Measurements from ENCODE around the gene EP300.
"Not testable (repeated sequence)": the region's sequence is repeated elsewhere in the genome, so short reads cannot be mapped to it uniquely, and the experiment has no call there.

EP300 gene

DNA sequence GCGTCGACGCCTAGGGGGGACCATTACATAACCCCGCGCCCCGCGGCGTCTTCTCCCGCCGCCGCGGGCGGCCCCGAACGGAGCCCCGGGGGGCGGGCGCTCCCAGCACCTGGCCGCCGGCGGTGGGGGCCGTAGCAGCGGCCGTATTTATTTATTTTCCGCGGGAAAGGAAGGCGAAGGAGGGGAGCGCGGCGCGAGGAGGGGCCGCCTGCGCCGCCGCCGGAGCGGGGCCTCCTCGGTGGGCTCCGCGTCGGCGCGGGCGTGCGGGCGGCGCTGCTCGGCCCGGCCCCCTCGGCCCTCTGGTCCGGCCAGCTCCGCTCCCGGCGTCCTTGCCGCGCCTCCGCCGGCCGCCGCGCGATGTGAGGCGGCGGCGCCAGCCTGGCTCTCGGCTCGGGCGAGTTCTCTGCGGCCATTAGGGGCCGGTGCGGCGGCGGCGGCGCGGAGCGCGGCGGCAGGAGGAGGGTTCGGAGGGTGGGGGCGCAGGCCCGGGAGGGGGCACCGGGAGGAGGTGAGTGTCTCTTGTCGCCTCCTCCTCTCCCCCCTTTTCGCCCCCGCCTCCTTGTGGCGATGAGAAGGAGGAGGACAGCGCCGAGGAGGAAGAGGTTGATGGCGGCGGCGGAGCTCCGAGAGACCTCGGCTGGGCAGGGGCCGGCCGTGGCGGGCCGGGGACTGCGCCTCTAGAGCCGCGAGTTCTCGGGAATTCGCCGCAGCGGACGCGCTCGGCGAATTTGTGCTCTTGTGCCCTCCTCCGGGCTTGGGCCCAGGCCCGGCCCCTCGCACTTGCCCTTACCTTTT, at the start of gene EP300:
Gene EP300, plus strand, starts transcription at position 570 of the 795 bp plus-strand sequence. CDS start 413 bp downstream, outside the sequence.
- DNase-seq: peak; percentile 2

DNA sequence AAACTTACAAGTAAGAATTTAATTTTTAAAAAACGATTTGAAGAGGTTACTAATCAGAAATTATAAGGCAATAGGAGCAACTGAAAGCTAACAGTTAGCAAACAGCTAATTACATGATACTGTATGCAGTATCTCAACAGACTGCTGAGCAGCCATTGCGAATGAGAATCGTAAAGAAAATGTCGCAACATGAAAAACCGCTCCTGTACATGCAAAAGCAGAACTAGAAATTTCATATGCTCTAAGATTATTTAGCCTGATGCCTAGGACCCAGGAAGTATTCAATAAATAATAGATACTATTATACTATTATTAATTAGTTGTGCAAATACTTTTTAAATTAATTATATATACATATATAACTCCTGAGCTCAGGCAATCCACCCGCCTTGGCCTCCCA, 48.7 kb upstream of the EP300 start:
- DNase-seq: no peak

DNA sequence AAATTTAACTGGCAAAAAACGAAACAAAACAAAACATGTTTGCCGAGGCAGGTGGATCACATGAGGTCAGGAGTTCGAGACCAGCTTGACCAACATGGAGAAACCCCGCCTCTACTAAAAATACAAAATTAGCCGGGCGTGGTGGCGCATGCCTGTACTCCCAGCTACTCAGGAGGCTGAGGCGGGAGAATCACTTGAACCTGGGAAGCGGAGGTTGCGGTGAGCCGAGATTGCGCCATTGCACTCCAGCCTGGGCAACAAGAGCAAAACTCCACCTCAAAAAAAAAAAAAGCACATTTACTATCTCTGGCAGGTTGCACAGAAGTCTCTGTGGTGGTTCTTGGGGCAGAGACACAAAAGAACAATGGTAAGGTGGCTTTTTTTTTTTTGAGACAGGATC, 46.8 kb upstream of the EP300 start:
- DNase-seq: not testable (repeated sequence)

DNA sequence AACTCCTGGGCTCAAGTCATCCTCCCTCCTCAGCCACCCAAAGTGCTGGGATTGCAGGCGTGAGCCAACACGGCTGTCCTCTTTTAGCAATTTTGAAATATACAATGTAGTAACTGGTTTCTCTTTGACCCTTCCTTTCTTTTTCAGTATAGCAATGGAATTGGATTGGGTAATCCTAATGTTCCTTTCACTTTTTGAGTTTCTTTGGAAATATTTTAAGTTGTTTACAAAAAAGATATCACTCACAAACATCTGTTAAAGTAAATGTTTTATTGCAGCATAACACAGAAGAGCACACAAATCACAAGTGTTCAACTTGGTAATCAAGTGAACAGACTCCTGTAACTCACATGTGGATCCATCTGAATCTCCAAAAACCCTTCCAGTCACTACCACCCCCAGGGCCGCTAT, 44.6 kb upstream of the EP300 start:
- DNase-seq: no peak

DNA sequence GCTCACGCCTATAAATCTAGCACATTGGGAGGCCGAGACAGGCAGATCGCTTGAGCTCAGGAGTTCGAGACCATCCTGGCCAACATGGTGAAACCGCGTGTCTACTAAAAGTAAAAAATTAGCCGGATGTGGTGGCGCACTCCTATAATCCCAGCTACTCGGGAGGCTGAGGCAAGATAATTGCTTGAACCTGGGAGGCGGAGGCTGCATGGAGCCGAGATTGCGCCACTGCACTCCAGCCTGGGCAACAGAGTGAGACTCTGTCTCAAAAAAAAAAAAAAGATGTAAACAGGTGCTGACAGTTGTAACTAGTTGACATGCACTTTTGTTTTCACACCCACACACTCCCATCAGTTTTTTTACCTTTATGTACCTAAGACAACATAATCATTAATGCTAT, 44.0 kb upstream of the EP300 start:
- not testable (repeated sequence) for DNase-seq

DNA sequence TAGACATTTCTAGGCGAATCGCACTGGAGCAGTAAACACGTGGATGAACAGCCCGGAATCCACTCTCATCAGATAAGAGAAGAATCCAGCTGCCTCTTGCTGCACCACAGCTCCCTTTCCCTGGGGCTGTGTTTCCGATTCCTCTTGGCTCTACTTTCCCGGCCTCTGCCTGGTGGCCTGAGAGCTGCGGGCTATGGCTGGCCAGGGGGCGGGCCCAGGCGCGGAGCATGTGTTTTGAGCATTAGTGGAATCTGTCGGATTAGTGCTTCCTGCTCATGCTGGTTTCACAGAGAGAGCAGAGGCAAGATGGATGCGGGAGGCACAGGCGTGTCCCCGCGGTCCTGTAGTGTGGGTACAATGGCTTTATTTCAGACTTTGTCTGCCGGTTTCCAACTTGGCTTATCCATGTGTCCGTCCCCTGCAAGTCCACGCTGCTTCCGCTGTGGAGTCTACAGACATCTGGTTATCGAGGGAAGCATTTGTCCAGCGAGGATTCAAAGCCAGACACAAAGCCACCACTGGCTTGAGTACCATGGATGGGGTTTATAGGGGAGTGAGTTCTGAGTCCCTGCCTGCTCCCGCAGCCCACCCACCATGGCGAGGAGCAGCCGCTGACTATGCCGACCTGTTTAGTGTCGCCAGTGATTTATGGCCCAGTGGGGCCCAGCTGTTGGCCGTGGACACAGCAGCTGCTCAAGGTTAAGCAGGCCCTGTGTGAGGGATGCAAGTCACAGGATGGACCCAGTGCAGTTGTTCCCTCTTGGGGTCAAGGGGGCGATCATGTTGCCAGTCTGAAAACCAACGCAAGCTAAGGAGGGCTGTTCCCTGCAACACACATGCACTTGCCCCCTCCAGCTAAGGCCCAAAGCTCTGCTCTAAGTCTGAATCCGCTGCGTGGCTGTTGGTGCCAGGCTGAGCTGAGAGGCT, 43.3 kb upstream of the EP300 start:
- no peak for DNase-seq

DNA sequence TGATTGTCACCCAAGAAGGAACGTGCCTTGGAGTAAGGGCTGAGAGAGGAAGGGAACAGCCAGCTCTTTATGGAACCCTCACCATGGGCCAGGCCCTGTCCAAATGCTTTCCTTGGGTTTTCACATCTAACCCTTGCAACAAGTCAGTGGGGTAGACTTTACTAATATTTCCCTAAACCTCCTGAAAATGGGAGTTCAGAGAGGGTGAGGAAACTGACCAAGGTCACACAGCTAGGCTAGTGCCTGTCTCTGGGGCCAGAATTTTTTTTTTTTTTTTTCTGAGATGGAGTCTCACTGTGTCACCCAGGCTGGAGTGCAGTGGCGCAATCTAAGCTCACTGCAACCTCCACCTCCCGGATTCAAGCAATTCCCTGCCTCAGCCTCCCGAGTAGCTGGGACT, 42.6 kb upstream of the EP300 start:
- DNase-seq: not testable (repeated sequence)

DNA sequence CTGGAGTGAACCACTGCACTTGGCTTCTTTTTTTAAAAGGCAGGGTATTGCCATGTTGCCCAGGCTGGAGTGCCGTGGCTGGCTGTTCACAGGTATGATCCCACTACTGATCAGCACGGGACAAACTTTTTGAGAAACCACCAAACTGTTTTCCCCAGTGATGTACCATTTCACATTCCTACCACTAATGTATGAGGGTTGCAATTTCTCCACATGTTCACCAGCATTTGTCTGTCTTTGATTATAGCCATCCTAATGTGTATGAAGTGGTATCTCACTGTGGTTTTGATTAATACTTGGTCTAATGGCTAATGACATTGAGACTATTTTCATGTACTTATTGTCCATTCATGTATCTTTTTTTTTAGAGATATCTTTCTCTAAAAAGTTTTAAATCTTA, 41.5 kb upstream of the EP300 start:
- no peak for DNase-seq

DNA sequence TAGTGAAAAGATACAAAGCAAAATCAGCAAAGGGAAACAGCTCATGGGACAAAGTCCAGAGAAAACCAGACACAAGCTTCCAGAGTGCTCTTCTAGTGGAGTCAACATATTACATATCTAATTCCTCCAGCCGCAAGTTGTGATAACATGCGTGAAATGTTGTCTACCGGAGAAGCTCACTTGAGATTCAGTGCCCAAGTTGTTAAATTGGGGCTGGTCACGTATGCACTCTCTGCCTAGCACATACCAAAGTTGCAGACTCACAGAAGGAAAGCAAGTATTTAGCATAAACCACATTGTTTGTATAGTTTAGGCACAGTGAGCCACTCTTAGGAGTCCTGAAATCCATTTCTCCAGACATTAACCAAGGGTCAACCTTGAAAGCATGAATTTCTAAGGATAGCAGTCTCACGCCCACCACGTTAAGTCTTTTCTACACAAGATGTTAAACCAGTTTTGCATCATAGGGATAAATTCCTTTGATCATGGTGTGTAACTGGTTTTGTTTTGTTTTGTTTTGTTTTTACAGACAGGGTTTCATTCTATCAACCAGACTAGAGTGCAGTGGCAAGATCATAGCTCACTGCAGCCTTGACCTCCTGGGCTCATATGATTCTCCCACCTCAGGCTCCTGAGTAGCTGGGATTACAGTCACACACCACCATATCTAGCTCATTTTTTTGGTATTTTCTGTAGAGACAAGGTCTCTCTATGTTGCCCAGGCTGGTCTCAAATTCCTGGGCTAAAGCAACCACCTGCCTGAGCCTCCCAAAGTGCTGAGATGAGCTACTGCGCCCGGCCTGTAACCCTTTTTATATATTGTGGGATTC, 39.5 kb upstream of the EP300 start:
- no peak for DNase-seq

DNA sequence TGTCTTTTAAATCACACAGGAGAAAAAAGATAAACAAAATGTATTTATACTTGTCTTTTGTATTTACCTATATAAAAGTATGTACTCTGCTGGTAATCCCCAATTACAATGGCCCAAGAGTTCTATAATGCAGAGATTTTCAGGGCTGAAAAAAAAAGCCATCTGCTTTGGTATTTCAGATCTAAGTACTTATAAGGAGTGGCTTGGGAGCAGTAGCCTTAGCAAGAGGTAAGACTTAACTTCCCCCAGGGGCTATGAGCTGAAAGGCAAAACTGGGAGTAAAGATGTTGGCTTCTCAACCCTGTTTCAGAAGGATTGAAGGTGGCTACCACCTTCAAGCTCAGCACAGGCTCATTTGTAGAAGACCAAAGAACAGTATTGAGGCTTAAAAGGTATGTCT, 35.3 kb upstream of the EP300 start:
- DNase-seq: no peak

DNA sequence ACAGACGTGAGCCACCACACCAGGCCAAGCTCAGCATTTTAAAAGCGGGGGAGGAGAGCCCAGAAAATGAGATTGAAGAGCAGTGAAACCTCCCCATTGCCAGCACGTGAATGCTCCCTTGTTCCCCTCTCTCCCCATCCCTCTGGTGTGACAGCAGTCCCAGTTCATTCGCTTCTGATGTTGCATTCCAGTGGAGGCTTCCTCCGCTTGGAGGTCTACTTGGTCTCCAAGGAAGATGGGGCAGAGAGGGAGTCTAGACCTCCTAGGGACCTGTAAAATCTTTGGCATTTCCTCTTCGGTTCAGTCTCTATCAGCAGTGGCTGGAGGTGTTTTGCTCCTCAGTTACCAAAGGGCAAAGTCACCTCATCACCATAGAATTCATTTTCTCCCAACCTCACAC, 30.2 kb upstream of the EP300 start:
- no peak for DNase-seq

DNA sequence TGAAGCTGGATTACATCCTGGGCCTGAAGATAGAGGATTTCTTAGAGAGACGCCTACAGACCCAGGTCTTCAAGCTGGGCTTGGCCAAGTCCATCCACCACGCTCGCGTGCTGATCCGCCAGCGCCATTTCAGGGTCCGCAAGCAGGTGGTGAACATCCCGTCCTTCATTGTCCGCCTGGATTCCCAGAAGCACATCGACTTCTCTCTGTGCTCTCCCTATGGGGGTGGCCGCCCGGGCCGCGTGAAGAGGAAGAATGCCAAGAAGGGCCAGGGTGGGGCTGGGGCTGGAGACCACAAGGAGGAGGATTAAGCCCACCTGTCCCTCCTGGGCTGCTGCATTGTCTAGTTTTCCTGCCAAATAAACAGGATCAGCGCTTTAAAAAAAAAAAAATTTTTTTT, 28.1 kb upstream of the EP300 start:
- not testable (repeated sequence) for DNase-seq

DNA sequence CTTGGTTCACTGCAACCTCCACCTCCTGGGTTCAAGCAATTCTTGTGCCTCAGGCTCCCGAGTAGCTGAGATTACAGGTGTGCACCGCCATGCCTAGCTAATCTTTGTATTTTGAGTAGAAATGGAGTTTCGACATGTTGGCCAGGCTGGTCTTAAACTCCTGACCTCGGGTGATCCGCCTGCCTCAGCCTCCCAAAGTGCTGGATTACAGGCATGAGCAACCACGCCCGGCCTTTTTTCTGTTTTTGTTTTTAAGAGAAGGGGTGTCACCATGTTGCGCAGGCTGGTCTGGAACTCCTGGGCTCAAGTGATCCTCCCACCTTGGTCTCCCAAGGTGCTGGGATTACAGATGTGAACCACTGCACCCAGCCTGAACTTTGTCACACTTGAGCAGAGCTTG, 26.1 kb upstream of the EP300 start:
- DNase-seq: not testable (repeated sequence)

DNA sequence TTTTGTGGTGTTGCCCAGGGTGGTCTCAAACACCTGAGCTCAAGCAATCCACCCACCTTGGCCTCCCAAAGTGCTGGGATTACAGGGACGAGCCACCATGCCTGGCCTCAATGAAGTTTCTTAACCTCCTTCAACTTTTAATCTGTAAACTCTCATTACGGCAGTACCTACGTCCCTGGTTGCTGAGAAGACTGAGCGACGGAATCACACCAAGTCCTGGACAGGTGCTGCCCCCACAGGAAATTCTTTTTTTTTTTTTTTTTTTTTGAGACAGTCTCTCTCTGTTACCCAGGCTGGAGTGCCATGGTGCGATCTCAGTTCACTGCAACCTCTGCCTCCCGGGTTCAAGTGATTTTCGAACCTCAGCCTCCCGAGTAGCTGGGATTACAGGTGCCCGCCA, 24.4 kb upstream of the EP300 start:
- not testable (repeated sequence) for DNase-seq

DNA sequence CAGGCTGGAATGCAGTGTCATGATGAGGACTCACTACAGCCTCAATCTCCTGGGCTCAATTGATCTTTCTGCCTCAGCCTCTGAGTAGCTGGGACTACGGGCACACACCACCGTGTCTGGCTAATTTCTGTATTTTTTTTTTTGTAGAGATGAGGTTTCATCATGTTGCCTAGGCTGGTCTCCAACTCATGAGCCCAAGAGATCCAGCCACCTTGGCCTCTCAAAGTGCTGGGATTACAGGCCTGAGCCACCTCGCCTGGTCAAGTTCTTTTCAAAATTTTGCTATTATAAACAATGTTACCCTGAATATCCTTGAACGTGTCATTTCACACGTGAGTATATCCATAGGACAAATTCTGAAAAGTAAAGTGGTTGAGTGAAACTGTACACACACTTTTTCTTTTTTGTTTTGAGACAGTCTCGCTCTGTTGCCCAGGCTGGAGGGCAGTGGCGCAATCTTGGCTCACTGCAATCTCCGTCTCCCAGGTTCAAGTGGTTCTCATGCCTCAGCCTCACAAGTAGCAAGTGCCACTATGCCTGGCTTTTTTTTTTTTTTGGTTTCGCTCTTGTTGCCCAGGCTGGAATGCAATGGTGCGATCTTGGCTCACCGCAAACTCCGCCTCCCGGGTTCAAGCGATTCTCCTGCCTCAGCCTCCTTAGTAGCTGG, 21.6 kb upstream of the EP300 start:
- DNase-seq: no peak

DNA sequence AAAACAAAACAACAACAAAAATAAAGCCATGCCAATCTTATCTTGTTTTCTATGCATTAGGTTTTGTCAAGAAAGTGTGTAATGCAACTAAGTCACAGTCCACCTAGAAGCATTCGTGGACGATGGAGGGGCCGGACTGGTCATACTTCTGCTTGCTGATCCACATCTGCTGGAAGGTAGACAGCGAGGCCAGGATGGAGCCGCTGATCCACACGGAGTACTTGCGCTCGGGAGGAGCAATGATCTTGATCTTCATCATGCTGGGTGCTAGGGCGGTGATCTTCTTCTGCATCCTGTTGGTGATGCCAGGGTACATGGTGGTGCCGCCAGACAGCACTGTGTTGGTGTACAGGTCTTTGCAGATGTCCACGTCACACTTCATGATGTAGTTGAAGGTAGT, 18.3 kb upstream of the EP300 start:
- DNase-seq: no peak

DNA sequence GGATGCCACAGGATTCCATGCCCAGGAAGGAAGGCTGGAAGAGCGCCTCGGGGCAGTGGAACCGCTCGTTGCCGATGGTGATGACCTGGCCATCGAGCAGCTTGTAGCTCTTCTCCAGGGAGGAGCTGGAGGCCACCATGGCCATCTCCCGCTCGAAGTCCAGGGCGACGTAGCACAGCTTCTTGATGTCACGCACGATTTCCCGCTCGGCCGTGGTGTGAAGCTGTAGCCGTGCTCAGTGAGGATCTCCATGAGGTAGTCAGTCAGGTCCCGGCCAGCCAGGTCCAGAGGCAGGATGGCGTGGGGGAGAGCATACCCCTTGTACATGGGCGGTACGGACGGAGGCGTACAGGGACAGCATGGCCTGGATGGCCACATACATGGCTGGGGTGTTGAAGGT, 17.9 kb upstream of the EP300 start:
- no peak for DNase-seq

DNA sequence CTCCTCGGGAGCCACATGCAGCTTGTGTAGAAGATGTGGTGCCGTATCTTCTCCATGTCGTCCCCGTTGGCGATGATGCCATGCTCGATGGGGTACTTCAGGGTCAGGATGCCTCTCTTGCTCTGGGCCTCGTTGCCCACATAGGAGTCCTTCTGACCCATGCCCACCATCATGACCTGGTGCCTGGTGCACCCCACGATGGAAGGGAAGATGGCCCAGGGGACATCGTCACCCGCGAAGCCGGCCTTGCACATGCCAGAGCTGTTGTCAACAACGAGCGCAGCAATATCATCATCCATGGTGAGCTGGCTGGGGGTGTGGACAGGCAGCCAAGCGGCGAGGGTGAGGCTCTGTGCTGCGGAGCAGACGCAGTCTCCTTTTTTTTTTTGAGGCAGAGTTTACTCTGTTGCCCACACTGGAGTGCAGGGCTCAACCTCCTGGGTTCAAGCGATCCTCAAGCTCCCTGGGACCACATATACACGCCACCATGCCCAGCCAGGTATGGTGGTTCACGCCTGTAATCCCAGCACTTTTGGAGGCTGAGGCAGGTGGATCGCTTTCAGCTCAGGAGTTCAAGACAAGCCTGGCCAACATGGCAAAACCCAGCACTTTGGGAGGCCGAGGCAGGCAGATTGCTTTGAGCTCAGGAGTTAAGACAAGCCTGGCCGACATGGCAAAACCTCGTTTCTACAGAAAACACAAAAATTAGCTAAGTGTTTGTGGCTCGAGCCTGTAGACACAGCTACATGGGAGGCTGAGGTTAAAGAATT, 17.3 kb upstream of the EP300 start:
- no peak for DNase-seq

DNA sequence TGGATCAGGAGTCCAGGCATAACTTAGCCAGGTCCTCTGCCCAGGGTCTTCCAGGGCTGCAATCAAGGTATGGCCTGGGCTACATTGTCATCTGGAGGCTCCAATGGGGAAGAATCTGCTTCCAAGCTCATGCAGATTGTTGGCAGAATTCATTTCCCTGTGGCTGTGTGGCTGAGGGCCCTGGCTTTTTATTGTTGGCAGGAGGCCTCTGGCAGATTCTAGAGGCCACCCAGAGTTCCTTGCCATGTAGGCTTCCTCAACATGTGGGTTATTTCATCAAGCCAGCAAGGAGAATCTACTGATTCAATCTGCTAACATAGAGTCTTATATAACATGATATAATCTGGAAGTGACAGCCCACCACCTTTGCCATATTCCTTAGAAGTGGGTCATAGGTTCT, 16.4 kb upstream of the EP300 start:
- no peak for DNase-seq

DNA sequence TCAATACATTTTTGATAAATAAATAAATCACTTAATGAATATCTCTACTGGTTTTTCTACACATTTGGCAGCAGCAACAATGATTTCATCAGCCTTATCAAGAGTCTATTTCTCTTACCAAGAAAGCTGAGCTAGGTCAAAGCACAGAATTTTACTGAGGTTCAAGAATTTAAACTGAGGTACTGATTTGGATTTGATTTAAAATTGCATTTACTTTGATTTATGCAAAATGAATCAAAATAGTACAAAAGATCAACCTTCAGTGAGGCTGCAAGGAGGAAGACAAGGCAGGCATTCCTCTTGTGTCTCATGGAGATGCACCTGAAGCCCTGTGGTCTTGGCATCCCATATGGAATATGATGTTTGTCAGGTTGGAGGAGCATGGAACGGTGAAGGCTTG, 15.5 kb upstream of the EP300 start:
- DNase-seq: no peak

DNA sequence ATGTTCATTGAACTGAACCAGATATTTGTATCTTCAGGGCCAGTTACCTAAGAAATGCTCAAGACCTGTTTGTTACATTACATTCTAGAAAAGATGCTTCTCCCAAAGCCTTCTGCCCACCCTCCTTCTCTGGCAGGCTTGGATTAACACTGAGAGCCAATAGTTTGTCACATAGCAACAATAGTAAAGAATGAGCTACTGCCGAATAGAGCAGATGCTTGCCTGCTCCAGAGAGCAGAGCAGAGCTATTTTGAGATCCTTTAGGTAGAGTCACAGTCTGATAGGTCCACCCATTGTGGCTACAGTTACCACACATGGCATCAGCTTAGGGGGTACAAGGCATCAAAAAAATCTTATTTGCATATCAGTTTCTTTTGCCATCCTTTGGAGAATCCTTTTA, 13.5 kb upstream of the EP300 start:
- no peak for DNase-seq

DNA sequence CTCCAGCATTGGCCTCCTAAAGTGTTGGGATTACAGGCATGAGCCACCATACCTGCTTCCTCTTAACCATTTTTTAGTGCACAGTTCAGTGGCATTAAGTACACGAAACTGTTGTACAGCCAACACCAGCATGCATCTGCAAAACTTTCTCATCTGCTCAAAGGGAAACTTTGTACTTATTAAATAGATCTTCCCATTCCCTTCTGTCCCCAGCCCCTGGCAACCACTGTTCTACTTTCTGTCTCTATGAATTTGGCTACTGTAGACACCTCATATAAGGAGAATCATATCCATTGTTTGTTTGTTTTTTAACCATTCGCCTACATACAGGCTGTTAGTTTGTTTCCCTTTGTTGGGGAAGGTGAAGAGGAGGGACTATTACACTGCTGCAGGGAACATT, 6.5 kb upstream of the EP300 start:
- DNase-seq: no peak

Data from NCI-H446 treated with DMSO at 0.1 percent for 48 hours (cell line).